NT2/D1 (cell line): ENCODE measurements around the gene TRIOBP.

Experiments used
- DNase-seq: peaks from one replicate; pipeline ENCODE4 v3.0.0-alpha.2; 2011; ENCODE audit warnings: low read depth, low spot score
- H3K27me3 ChIP-seq: 2 replicates; pipeline ENCODE4 v1.6.0; 2011; ENCODE audit warnings: mild to moderate bottlenecking; ENCODE audit not compliant: insufficient read length, insufficient read depth
- H3K36me3 ChIP-seq: 2 replicates; pipeline ENCODE4 v1.6.1; 2011; ENCODE audit warnings: mild to moderate bottlenecking, low read length, mixed read lengths; ENCODE audit not compliant: insufficient read depth, insufficient read length
- H3K4me1 ChIP-seq: 2 replicates; pipeline ENCODE4 v1.5.1; 2011; ENCODE audit not compliant: insufficient read depth, insufficient read length
- H3K4me3 ChIP-seq: 2 replicates; pipeline ENCODE4 v1.5.1; 2011; ENCODE audit warnings: low read depth; ENCODE audit not compliant: insufficient read length
- H3K9ac ChIP-seq: 2 replicates; pipeline ENCODE4 v1.6.0; 2011; ENCODE audit warnings: low read depth; ENCODE audit not compliant: insufficient read length
- H3K9me3 ChIP-seq: 2 replicates; pipeline ENCODE4 v1.5.1; 2011; ENCODE audit warnings: mild to moderate bottlenecking, low read length; ENCODE audit not compliant: insufficient read depth
- SUZ12 ChIP-seq: IDR thresholded peaks from 2 replicates; pipeline ENCODE4 v1.6.1; 2011; ENCODE audit not compliant: insufficient read length, insufficient read depth; ENCODE audit errors: extremely low read depth
- YY1 ChIP-seq: IDR thresholded peaks from 2 replicates; pipeline ENCODE4 v1.6.1; 2011; ENCODE audit not compliant: insufficient read length, insufficient read depth
- ZNF274 ChIP-seq: IDR thresholded peaks from 2 replicates; pipeline ENCODE4 v1.6.1; 2011; ENCODE audit warnings: mild to moderate bottlenecking, low read depth, low read length

Gene TRIOBP

DNA sequence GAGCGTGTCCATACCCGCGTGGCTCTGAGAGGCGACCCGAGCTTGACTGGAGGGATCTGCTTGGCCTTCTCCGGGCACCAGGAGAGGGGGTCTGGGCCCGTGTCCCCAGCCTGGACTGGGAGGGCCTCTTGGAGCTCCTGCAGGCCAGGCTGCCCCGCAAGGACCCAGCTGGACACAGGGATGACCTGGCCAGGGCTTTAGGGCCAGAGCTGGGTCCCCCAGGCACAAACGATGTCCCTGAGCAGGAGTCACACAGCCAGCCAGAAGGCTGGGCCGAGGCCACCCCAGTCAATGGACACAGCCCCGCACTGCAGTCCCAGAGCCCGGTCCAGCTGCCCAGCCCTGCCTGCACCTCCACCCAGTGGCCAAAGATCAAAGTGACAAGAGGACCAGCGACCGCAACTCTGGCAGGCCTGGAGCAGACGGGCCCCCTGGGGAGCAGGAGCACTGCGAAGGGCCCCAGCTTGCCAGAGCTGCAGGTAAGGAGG lies 38.2 kb downstream of the TRIOBP start:
- H3K9ac ChIP-seq = no peak overlapping the region
- peaks cover 27% of the 10 kb centered on the region for H3K27me3 ChIP-seq
- H3K4me3 ChIP-seq = no peak overlapping the region
- TF ChIP-seq YY1 = no peak
- TF ChIP-seq SUZ12 = no peak
- TF ChIP-seq ZNF274 = no peak
- no peaks in the 10 kb centered on the region for H3K9me3 ChIP-seq
- peaks cover 4% of the 10 kb centered on the region for H3K36me3 ChIP-seq
- peaks cover 5% of the 10 kb centered on the region for H3K4me1 ChIP-seq
- no peak for DNase-seq

GRCh38 chr22:37739035-37739434 lies 42.2 kb downstream of the TRIOBP start:
- Histone ChIP-seq H3K4me3 (no peak overlapping the region), H3K4me1 (peaks cover 16% of the 10 kb centered on the region), H3K9me3 (no peaks in the 10 kb centered on the region), H3K36me3 (no peaks in the 10 kb centered on the region), H3K9ac (no peak overlapping the region), H3K27me3 (peaks cover 27% of the 10 kb centered on the region)
- no peak for TF ChIP-seq SUZ12
- TF ChIP-seq ZNF274 = no peak
- no peak for TF ChIP-seq YY1
- no peak for DNase-seq

DNA sequence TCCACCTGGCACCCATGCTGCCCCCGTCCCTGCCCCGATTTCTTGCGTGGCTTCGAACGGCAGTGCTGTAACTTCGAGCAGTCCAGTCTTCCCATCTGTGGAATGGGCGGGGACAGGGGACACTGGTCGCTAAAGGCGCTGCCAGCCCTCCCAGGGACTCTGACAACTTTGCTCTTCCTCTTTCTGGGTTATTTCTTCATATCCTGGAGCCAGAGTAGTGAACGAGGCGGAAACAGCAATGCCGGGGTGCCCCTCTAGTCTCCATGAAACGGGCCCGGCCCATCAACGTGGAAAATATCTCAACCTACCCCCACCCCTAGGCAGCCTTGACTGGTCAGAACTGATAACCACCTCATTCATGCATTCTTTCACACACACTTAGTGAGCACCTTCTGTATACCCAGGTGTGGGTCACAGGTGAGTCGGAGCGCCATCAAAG lies 42.8 kb downstream of the TRIOBP start:
- H3K36me3 ChIP-seq = peaks cover 5% of the 10 kb centered on the region
- peaks cover 27% of the 10 kb centered on the region for H3K27me3 ChIP-seq
- no peak for DNase-seq
- TF ChIP-seq ZNF274 = no peak
- no peak for TF ChIP-seq YY1
- no peak for TF ChIP-seq SUZ12
- H3K4me3 ChIP-seq = no peak overlapping the region
- H3K4me1 ChIP-seq = peaks cover 20% of the 10 kb centered on the region
- H3K9me3 ChIP-seq = no peaks in the 10 kb centered on the region
- H3K9ac ChIP-seq = no peak overlapping the region

DNA sequence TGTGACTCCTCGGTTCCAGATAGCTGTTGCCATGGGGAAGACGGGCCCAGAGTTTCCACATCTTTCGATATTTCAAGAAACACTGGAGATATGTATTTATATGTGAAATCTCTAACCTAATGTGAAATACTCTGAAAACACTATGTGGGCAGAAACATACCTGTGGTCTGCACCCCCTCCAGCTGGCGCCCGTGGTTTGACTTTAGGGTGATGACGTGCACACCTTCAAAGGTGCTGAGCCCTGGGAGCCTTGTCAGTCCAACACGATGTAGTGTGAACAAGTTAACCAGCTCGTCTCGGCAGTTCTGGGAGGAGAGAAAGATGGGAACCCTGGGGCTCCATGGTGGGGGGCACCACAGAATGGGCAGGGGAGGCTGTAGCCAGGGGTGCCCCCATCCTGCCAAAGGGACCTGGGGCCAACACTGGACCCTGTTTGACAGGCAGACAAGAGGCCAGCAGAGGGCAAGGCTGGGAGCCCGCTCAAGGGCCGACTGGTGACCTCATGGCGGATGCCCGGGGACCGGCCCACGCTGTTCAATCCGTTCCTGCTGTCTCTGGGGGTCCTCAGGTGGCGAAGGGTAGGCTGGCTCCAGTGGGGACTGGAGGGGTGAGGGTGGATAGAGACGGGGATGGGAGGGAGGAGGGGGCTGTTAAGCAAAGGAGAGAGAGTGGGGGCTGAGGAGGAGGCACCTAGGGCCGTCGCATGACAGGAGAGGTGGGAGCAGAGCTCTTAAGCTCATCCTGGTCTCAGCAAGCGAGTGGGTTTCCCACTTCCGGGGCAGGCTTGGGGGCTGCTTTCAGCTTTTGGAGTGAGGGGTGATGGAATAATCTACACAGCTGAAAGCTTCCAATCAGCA lies 43.8 kb downstream of the TRIOBP start:
- TF ChIP-seq YY1 (no peak), SUZ12 (no peak), ZNF274 (no peak)
- Histone ChIP-seq H3K27me3 (peaks cover 25% of the 10 kb centered on the region), H3K9me3 (no peaks in the 10 kb centered on the region), H3K9ac (no peak overlapping the region), H3K36me3 (peaks cover 5% of the 10 kb centered on the region), H3K4me1 (peaks cover 20% of the 10 kb centered on the region), H3K4me3 (no peak overlapping the region)
- DNase-seq = no peak

DNA sequence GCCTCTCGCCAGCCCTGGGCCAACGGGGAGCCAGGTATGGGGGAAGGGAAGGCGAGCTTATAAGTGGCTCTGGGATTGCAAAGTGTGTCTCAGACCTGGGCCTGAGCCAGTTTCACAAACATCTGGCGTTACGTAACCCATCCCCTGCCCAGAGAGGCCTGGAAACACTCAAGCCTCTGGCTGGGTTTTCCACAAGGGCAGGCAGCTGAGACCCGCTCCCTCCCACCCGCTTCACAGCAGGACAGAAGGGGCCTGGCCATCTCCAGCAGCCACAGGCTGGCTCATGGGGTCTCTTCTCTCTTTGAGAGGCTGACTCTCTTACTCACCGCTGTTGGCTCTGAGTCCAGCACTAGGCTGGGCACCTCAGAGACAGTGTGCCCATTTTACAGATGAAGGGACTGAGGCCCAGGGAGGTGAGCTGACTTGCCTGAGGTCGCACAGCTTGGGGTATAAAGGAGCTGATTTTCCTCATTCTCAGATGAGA lies 44.5 kb downstream of the TRIOBP start:
- Histone ChIP-seq H3K4me3 (no peak overlapping the region), H3K9ac (peak overlapping the region; percentile 25), H3K9me3 (no peaks in the 10 kb centered on the region), H3K27me3 (peaks cover 19% of the 10 kb centered on the region), H3K4me1 (peaks cover 20% of the 10 kb centered on the region), H3K36me3 (peaks cover 5% of the 10 kb centered on the region)
- no peak for DNase-seq
- TF ChIP-seq YY1 (no peak), ZNF274 (no peak), SUZ12 (no peak)

DNA sequence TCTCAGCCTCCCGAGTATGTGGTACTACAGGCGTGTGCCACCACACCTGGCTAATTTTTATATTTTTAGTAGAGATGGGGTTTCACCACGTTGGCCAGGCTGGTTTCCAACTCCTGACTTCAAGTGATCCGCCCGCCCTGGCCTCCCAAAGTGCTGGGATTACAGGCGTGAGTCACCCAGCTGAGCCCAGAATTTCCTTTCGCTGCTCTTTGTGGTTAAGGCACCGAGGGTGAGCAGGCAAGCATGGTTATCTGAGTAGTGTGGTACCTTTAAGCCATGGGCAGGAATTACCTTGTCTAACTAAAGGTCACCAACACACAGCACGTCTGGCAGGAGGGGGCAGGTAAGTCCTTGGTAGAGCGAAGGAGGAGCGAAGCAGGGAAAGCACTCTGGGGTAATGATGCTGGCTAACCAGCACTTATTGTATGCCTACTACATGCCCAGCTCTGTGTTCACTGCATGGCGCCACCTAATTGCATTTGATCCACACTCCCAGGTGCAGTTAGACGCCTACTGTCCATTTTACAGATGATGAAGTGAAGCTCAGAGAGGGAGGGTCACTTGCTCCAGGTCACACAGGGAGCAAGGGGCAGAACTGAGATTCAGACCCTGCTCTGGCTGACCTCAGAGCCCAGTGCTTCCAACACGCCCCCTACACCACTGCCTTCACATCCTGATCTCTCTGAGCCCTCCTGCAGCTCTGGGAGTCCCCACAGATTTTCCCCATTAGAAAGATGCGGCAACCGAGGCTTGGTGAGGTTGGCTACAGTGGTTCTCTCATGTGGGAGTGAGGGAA lies 45.7 kb downstream of the TRIOBP start:
- Histone ChIP-seq H3K9me3 (no peaks in the 10 kb centered on the region), H3K4me3 (no peak overlapping the region), H3K36me3 (peaks cover 5% of the 10 kb centered on the region), H3K27me3 (peaks cover 10% of the 10 kb centered on the region), H3K9ac (peak overlapping the region; percentile 3), H3K4me1 (peaks cover 23% of the 10 kb centered on the region)
- DNase-seq = no peak
- TF ChIP-seq ZNF274 = no peak
- TF ChIP-seq SUZ12 = no peak
- no peak for TF ChIP-seq YY1

GRCh38 chr22:37744589-37744988 lies 47.7 kb downstream of the TRIOBP start:
- peaks cover 10% of the 10 kb centered on the region for H3K36me3 ChIP-seq
- peaks cover 30% of the 10 kb centered on the region for H3K4me1 ChIP-seq
- no peak for TF ChIP-seq ZNF274
- no peak for TF ChIP-seq SUZ12
- no peak for TF ChIP-seq YY1
- no peak for DNase-seq
- H3K9ac ChIP-seq = no peak overlapping the region
- no peaks in the 10 kb centered on the region for H3K9me3 ChIP-seq
- H3K27me3 ChIP-seq = no peaks in the 10 kb centered on the region
- H3K4me3 ChIP-seq = no peak overlapping the region
